GM19099 (cell line): Measurements from ENCODE around the gene ANKRD13C.

Experiments used
- POLR2A ChIP-seq: IDR thresholded peaks from 3 replicates; pipeline ENCODE4 v1.6.1; 2011; ENCODE audit warnings: low read depth; ENCODE audit not compliant: insufficient read length; ENCODE audit errors: extremely low read depth

Gene ANKRD13C

DNA sequence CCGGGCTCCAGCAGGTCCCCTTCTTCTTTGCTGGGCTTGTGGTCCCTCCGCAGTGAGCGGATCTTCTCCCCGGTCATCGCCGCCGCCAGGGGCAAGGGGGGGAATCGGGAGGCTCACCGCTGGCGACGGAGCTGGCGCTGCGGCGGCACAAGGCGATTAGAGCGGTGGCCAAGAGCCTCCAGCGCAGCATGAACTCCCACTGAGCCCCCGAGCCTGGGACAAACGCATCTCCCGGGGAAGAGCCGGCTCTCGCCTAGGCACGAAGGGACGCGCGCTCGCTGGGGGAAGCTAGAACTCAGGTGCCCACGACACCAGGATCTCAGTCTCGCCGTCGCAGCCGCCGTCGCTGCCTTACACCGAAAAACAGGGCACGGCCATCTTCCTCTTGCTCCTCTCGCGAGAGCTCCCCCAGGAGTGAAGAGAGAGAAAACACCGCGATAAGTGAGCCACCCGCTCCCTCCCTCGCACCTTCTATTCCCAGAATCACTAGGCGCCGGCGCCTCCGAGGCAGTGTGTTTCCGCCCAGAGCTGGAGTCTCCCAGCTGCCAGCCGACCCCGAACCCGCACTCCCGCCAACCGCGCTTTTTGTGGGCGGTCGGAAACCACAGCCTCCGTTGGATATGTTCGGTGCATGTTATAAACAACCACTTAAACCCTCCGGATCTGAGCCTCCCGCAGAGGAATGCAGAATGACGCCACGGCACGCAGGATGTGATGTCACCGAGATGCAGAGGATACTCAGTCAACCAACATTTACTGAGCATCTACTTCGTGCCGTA is at the start of gene ANKRD13C:
Gene ANKRD13C, minus strand, starts transcription at position 391 of the 779 bp plus-strand sequence. Its CDS starts 314 bp downstream, at position 77.
- peak; percentile 93 for TF ChIP-seq POLR2A

- TF ChIP-seq POLR2A = no peak
These were observed 49.2 kb upstream of the ANKRD13C start for GRCh38 chr1:70403759-70404158.

DNA sequence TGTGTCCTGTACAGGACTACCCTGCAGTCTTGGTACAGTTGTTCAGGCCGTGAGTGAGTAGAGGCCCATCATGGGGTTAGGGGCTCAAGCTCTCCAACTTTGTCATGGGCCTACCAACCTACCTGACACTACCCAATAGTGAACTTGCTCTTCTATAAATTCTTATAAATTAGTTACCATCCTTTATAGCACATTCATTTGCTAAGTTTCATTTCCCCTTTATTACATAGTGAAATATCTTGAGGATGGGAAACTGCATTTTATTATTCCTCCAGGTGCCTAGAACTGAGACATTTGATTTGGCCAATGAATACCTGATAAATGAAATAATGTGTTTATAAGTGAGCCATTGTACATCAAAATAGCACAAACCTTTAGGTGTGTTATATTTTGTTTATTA is 47.5 kb upstream of the ANKRD13C start:
- TF ChIP-seq POLR2A = no peak

- TF ChIP-seq POLR2A = no peak
These were observed 45.8 kb upstream of the ANKRD13C start for GRCh38 chr1:70400335-70400734.

DNA sequence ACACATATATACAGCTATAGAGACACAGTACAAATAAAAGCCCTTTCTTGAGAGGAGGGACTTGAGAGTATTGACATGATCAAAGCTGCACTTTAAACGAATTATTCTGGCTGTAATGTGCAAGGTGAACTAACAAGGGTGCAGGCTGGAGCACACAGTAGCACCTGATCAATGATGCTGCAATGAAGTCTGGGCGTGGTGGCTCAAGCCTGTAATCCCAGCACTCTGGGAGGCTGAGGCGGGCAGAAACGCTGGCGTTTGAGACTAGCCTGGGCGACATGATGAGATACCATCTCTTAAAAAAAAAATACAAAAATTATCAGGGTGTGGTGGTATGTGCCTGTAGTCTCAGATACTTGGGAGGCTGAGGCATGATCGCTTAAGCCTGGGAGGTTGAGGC is 42.5 kb upstream of the ANKRD13C start:
- TF ChIP-seq POLR2A = no peak

DNA sequence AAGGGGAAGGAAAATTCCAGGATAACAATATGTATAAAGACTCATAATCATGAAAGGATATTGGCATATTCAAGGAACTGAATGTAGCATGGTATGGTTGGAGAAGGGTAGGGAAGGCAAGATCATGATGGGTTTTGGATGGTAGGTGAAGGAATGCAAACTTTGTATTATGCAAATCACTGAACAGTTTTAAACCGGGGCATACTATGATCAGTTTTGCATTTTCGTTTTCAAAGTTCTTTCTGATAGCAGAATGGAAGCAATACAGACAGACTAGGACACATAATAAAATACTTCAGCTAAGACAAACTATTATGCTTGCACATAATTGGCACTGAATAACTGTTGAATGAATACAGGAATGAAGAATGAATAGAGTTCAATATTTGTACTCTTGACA is 42.1 kb upstream of the ANKRD13C start:
- no peak for TF ChIP-seq POLR2A

- no peak for TF ChIP-seq POLR2A
These were observed 38.1 kb upstream of the ANKRD13C start for GRCh38 chr1:70392626-70393025.

DNA sequence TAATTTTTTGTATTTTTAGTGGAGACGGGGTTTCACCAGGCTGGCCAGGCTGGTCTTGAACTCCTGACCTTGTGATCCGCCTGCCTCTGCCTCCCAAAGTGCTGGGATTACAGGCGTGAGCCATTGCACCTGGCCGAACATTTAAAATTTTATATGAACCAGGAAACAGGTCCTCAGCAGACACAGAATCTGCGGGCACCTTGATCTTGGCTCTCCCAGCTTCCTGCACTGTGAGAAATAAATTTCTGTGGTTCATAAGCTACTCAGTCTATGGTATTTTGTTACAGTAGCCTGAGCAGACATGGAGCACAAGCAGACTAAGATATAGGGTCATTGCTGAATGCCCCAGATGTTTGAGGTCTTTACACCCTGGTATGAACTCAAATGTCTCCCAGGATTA is 33.0 kb upstream of the ANKRD13C start:
- TF ChIP-seq POLR2A = no peak

DNA sequence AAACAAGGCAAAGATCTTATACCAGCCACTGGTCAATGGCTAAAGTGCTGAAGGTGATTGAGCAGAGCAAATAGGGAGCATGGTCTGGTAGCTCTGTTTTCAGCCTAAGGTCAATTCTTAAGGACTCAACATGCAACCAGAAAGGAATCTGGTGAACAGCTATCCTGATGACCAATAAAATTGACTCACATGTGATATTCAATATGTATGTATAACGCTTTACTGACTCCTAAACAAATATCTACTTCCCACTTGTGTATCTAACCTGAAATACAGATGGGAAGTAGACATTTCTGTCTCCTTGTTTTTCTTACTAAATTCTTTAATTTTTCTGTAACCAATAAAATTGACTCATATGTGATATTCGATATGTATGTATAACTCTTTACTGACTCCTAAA is 31.6 kb upstream of the ANKRD13C start:
- no peak for TF ChIP-seq POLR2A

DNA sequence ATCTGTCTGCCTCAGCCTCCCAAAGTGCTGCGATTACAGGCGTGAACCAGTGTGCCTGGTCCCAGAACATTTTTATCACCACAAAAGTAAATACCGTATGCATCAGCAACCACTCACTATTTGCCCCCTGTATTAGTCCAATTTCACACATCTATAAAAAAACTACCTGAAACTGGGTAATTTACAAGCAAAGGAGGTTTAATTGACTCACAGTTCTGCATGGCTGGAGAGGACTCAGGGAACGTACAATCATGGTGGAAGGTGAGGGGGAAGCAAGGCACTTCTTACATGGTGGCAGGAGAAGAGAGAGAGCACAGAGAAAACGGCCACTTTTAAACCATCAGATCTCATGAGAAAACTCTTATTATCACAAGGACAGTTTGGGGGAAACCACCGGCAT is 31.0 kb upstream of the ANKRD13C start:
- no peak for TF ChIP-seq POLR2A

DNA sequence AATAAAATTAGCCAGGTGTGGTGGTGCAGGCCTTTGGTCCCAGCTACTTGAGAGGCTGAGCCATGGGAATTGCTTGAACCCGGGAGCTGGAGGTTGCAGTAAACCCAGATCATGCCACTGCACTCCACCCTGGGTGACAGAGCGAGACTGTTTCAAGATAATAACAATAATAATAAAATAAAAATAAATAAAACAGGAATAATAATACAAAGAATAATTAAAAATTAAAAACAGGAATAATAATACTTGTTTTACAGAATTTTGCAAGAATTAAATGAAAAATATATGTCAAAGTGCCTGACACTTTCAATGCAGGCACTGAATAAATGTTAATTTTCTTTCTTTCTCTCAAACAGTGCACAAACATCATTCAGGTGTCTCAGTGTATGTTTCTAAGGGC is 30.0 kb upstream of the ANKRD13C start:
- no peak for TF ChIP-seq POLR2A

DNA sequence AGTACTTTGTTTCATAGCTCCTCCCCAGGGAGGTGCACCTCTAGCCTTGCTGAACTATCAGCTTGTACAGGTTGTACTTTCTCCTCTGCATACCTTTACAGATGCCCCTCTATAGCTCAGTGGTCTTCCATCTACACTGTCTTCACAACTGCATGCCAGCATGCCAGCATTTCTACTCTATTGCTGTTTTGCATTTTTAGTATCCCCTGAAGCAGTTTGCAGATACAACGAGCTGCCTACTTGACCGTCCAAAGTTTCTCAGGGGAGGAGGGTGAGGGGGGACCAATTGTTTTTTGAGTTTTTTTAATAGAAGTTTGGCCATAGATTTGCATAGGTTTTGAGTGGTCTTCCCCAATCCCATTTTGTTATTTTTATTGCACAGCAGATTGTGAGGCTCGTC is 29.0 kb upstream of the ANKRD13C start:
- TF ChIP-seq POLR2A = no peak

DNA sequence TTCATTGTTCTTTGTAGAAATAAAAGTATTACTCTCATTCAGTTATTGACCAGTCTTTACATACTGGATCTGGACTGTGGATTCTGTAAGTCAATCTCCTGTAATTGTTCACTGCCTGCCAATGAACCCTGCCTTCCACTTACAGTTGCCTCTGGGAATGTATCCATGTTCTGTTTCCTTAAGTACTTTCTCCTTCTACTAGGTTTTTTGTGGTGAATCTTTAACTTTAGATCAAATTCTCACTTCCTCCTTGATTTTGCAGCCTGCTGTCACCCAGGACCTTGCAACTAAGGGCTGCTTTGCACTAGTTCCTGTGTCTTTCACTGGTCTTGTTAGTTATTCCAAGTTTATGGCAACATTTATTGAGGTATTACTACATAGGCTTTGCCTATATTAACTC is 28.2 kb upstream of the ANKRD13C start:
- no peak for TF ChIP-seq POLR2A

- no peak for TF ChIP-seq POLR2A
These were observed 21.7 kb upstream of the ANKRD13C start for GRCh38 chr1:70376196-70376595.

DNA sequence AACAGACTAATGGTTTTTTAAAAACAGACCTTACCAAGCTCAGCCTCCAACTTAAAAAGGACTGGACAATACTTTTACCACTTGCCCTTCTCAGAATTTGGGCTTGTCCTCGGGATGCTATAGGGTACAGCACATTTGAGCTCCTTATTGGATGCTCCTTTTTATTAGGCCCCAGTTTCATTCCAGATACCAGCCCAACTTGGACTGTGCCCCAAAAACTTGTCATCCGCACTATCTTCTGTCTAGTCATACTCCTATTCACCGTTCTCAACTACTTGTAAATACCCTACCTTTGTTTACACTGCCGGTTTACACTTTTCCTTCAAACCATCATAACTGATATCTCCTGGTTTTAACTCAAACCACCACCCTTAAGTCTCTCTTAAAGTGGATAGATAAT is 17.9 kb upstream of the ANKRD13C start:
- no peak for TF ChIP-seq POLR2A

DNA sequence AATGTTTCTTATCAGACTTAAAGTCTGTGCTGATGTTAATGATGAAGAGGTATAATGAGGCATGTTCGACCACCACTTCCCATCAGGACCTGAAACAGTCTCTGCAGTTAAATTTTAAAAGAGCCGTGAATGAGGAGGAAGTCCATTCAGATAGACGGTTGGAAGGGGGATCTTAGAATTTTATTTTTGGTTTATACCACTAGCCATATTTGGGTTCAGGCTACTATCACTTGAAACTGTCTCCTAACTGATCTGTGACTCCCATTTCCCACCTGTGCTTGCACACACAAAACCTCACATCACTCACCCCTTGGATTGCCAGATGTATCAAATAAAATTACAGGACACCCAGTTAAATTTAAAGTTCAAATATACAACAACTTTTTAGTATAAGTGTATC is 9.9 kb upstream of the ANKRD13C start:
- TF ChIP-seq POLR2A = no peak
